ENCODE data around the gene RHBDD1. TPM values are rescaled to one million over a fixed set of nuclear protein-coding genes. Genes with fewer than 3 reads are reported as not detected.

Gene RHBDD1
- total RNA-seq, 1 donor from 2014 or later = 29.5 TPM

DNA sequence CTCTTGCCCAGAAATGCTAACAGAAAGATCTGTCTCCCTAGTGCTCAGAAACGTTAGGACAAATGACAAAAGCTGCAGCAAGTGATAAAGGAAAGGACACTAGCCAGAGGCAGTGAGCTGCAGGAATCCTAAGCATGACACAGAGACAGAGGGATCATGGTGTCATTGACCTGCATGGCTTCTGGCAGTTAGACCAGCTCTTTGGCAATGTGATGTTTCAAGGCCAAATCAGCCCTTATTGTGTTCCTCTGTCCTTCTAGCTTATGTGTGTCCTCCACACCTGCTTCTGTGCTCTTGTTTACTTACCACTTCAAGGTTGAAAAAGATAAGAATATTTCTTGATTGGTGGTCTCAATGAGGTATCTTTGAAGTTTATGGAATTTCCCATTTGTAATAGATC lies 120.8 kb downstream of the RHBDD1 start:
- ATAC-seq (ENCODE audit: poor library complexity) (peak; percentile 84), DNase-seq (no peak)
- intact Hi-C loops (cut with DNase I) = no loop called here

DNA sequence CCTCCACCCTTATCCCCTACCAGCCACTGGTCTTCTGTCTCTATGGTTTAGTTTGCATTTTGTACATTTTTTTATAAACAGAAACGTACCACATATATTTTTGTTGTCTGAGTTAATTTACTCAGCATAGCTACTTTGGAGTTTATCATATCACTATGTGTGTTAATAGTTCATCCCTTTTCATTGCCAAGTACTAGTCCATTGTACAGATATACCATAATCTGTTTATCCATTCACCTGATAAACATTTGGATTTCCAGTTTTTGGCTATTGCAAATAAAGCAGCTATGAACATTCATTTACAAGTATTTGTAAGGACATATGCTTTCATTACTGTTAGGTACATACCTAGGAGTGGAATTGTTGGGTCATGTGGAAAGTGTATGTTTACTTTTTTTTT lies 123.6 kb downstream of the RHBDD1 start:
- intact Hi-C loops (cut with DNase I) = no loop called here
- no peak for ATAC-seq (ENCODE audit: poor library complexity)

DNA sequence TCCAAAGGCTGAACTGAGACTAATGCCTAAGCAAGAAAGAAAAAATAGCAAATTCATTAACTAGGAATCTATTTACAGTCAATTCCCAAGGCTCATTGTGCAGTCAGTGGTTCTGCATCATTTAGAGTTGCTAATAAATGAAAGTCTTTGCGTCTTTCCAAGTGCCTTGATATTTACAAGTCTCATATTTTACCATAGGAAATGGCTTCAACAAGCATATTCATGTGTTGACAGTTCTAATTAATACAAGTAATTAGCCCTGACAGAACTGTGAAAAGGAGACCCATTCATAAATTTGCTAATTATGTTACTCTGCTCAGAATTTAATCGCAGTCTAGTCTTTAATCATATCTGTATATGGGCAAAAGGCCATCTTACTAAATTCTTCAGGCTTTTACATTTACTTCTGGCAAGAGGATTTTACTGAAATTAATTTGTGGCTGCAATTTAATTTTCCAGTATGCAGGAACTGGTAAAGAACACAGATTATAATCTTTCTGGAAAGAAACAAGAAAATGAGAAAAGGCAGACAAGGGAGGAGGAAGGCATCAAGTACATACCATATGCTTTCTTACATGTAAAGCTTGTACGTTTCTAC lies 126.4 kb downstream of the RHBDD1 start:
- ATAC-seq (ENCODE audit: poor library complexity) (no peak), DNase-seq (no peak)
- intact Hi-C loops (cut with DNase I) = no loop called here

More for the DNA sequence above, 123.6 kb downstream of the RHBDD1 start:
- DNase-seq = no peak

DNA sequence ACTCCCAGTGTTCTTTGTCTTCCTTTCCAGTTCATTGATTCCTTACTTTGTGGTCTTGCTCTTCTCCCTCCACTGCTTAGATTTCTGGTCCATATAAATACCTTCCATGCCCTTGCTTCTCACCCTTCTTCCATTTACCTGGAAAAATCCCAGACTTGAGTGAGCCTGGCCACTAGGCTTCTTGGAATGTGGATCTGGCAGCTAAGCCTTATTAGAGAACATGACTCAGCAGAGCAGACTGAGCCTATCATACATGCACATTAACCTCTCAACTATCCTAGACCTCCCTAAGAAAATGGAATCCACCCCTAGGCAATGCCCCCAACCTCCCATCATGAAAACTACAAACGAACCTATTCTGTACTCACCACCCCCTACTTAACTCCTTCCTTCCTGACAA lies 127.7 kb downstream of the RHBDD1 start:
- ATAC-seq (ENCODE audit: poor library complexity) = no peak
- no peak for DNase-seq
- intact Hi-C loops (cut with DNase I) = no loop called here

- intact Hi-C loops (cut with DNase I) = no loop called here
Observed at GRCh38 chr2:226965376-226965775, 129.5 kb downstream of the RHBDD1 start.

DNA sequence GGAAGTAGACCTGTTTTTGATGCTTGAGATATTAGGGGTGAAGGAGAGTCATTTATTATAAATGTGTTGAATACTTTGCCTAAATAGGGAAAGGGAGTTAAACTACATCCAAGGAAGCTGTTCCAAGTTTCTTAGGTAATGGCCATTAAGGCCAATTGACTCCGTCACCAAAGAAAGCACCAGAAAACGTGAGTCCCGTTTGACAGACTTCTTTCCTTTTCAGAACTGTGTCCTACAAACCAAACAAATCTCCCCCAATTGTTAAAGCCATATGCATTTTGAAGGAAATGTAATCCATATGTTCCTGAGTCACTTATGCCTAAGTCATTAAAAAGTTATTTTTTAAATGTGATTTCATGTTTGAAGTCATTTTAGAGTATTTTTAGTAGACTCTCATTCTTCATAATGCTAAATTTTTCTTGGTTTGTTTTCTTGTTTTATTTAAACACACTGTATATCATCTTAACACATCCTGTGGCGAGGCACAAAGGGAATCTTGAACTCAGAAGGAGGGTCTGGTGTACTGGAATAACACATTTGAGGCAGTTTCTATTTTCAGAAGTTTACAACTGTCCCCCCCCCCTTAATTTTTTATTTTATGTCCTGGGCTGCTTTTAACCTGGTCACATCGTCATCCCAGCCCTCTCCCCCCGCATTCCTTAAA lies 133.7 kb downstream of the RHBDD1 start:
- no peak for DNase-seq
- intact Hi-C loops (cut with DNase I) = no loop called here
- ATAC-seq (ENCODE audit: poor library complexity) = no peak

More at GRCh38 chr2:226965376-226965775, 129.5 kb downstream of the RHBDD1 start:
- no peak for ATAC-seq (ENCODE audit: poor library complexity)
- no peak for DNase-seq

DNA sequence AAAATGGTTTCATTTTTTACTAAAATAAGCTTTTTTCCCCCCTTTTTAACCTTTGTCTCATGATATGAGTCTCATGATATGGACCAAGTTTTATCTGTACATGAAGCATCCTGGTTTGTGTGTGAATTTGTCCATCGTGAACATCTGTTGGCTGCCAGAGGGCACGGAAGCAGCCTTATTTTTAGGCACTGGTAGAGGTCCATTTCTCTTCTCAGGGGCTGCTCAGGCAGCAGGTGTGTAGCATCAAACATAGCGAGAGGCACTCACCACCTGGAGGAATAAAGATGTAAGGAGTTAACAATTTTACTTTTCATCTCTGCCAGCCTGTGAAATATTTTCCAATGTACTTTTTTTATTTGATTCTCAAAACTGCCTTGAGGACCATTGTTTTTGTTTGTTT lies 134.5 kb downstream of the RHBDD1 start:
- DNase-seq = no peak
- ATAC-seq (ENCODE audit: poor library complexity) = no peak
- intact Hi-C loops (cut with DNase I) = no loop called here

DNA sequence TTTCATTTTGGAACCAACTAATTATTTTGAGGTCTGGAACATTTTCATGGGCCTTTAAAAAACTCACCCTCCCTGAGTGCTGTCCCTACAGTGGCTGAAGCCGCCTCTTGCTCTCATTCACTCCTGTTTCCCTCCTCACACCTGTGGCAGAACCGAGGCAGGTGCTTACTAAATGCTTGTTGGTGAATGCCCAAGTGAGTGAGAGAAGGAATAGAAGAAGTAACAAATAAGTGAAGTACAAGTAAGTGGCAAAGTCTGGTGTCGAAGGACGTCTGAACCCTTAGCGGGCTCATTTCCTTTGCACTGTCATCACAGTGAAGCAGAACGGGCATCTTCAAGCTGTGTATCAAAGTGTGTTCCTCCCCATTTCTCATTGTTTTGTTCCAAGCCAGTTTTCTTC lies 135.2 kb downstream of the RHBDD1 start:
- intact Hi-C loops (cut with DNase I) = no loop called here
- ATAC-seq (ENCODE audit: poor library complexity) (no peak), DNase-seq (no peak)

GRCh38 chr2:226971770-226972169 lies 135.9 kb downstream of the RHBDD1 start:
- DNase-seq (no peak), ATAC-seq (ENCODE audit: poor library complexity) (no peak)
- intact Hi-C loops (cut with DNase I) = no loop called here

DNA sequence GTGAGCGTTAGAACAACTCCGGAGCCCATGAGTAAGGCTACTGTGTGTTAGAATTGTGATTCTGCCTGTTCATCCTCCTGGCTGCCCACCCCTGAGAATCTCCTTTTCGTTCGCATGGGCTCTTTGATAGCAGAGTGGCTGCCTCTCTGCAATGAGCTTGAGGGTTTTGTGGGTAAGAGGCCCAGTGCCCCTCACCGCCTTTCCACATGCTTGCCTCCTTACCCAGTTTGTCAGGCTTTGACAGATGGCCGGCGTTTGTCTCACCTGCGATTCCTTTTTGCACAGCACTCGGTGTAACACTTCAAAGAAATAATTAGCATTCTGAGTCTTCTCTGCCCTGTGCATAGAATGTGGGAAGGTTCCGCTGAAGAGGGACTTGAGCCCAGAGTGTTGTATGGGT lies 138.0 kb downstream of the RHBDD1 start:
- DNase-seq (no peak), ATAC-seq (ENCODE audit: poor library complexity) (no peak)
- intact Hi-C loops (cut with DNase I) = no loop called here

DNA sequence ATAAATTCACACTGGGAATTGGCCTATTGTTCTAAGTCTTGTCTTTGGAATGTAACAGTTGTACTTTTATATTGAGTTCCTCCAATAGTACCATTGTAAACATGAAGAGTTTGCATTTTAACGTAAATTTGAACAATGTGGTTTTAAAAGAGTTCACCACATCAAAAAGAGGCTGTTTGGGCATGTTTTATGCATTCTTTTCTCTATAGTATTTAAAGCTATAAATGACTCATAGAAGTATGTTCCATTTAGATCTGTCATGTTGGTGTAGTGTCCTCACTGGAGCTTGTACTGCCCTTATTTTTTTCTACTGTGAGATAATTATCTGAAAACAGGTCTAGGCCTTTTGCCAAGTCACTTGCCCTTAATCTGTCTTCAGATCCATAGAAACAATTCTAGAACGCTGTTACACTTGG lies 141.9 kb downstream of the RHBDD1 start:
- intact Hi-C loops (cut with DNase I) = no loop called here
- DNase-seq (no peak), ATAC-seq (ENCODE audit: poor library complexity) (no peak)

GRCh38 chr2:226978300-226978699 lies 142.4 kb downstream of the RHBDD1 start:
- DNase-seq (no peak), ATAC-seq (ENCODE audit: poor library complexity) (no peak)
- intact Hi-C loops (cut with DNase I) = no loop called here

DNA sequence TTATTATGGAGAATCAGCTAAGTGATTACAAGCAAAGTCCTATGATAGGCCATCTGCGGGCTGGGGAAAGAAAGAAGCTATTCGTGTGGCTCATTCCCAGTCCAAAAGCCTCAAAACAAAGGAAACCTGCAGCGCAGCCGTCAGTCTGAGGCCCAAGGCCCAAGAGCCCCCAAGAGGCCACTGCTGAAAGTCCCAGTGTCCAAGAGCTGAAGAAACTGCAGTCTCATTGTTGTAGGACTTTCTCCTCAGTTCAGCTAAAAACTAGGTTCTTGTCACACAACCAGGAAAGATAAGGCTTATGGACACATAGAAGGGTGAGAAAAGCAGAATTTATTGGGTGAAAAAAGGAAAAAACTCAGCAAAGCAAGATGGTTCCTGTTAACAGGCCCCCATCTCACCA lies 143.2 kb downstream of the RHBDD1 start:
- ATAC-seq (ENCODE audit: poor library complexity) = no peak
- intact Hi-C loops (cut with DNase I) = no loop called here

GRCh38 chr2:226981791-226982326 lies 146.0 kb downstream of the RHBDD1 start:
- intact Hi-C loops (cut with DNase I) = loop anchor here (5.0 to 10.0 kb wide), 2 partner anchors 180 to 1097 kb away; no protein-coding TSS in a partner anchor
- ATAC-seq (ENCODE audit: poor library complexity) = no peak

More for the DNA sequence above, 143.2 kb downstream of the RHBDD1 start:
- DNase-seq = no peak

DNA sequence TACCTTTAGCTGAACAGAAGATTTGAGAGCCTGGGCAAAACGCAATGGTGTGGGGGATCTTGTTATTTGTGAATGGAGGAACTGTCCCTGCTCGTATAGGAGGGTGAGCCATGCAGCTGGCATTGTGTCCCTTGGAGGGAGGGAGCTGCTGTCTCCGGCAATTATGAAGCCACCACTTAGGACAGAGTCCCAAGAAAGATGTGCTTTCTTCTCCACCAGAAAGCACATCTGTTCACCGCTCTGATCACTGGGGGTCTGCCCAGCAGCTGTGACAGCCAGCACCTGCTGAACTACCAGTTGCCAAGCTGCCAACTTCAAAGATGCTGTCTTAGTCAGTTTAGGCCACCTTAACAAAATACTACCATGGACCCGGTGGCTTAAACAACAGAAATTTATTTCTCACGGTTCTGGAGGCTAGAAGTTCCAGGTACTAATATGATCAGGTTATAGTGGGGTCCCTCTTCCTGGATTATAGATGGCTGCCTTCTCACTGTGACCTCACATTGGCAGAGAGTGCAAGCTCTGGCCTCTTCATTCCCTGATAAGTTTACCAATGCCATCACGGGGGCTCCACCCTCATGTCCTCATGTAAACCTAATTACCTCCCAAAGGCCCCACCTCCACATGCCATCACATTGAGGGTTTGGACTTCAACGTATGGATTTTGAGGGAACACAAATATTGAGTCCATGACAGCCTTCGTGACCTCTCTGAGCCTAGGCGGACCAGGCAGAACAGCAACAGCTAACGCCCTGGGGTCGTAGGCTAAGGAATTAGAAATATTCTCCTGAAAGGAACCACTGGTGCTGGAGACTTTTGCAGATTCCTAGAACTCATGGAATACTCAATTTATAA lies 148.3 kb downstream of the RHBDD1 start:
- ATAC-seq (ENCODE audit: poor library complexity) (no peak), DNase-seq (no peak)
- intact Hi-C loops (cut with DNase I) = loop anchor here (5.0 to 10.0 kb wide), 2 partner anchors 182 to 1099 kb away; no protein-coding TSS in a partner anchor

More at GRCh38 chr2:226981791-226982326, 146.0 kb downstream of the RHBDD1 start:
- no peak for DNase-seq

- DNase-seq (no peak), ATAC-seq (ENCODE audit: poor library complexity) (peak; percentile 74)
- intact Hi-C loops (cut with DNase I) = loop anchor here (5.0 to 10.0 kb wide), 3 partner anchors 183 to 1313 kb away; no protein-coding TSS in a partner anchor
Observed at GRCh38 chr2:226984750-226985582, 149.1 kb downstream of the RHBDD1 start.

DNA sequence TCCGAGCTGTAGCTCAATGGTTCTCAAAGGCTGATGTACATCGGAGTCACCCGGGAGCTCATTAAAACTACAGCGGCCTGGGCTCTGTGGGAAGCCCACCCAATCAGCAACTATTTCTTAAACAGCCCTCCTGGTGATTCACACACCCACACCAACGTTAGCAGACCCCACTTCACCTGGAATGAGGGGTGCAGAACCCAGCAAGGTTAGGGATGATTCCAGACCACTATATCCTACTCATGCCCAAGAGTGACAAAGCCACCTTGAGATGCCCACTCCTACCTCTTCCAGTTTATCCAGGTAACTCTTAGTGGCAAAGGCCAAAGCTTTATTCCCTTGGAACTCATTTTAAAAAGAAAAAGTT lies 149.7 kb downstream of the RHBDD1 start:
- intact Hi-C loops (cut with DNase I) = loop anchor here (5.0 to 10.0 kb wide), 2 partner anchors 1101 to 1313 kb away; no protein-coding TSS in a partner anchor
- DNase-seq (no peak), ATAC-seq (ENCODE audit: poor library complexity) (peak; percentile 9)

DNA sequence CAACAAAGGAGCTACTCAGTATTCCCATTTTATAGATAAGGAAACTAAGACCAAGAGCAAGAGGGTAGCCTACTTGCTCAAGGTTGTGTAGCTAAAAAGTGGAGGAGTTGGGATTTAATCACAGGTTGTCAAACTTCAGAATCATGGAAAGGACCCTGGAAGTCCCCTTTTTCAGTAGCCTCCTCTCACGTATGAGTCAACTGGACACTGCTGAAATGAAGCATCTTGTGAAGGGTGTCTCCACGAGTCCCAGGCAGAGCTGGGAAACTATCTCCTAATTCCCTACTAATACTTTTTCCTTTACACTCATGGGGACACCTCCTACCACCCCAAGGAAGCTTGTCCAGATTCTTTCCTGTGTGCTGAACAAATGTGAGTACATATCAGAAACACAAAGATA lies 155.8 kb downstream of the RHBDD1 start:
- intact Hi-C loops (cut with DNase I) = no loop called here
- ATAC-seq (ENCODE audit: poor library complexity) = no peak
- no peak for DNase-seq

All from Right ventricle myocardium superior (tissue), 1 donor.